ENCODE data around the gene TMEM119. TPM values are rescaled to one million over a fixed set of nuclear protein-coding genes. Genes with fewer than 3 reads are reported as not detected.

TMEM119 gene
- total RNA-seq, 2 donors from 2014 or later = 7.2 to 8.8 TPM

GRCh38 chr12:108583991-108584390 is 13.9 kb downstream of the TMEM119 start:
- H3K27me3 ChIP-seq = no peaks in the 10 kb centered on the region
- H3K27ac ChIP-seq = no peak overlapping the region
- no peak overlapping the region for H3K4me3 ChIP-seq
- no peak overlapping the region for H3K9ac ChIP-seq (ENCODE audit: low read depth in 2 of 2, low read length in 2 of 2)
- H3K36me3 ChIP-seq = no peaks in the 10 kb centered on the region
- H3K4me1 ChIP-seq = no peaks in the 10 kb centered on the region
- no peaks in the 10 kb centered on the region for H3K9me3 ChIP-seq
- TF ChIP-seq CTCF (IDR thresholded peaks at IDR 0.05) = no peak
- no peak for DNase-seq
- intact Hi-C loops (cut with DNase I) = no loop called here

GRCh38 chr12:108582978-108583770 is 14.7 kb downstream of the TMEM119 start:
- no peak for TF ChIP-seq CTCF (IDR thresholded peaks at IDR 0.05)
- intact Hi-C loops (cut with DNase I) = no loop called here
- H3K4me3 ChIP-seq = no peak overlapping the region
- no peaks in the 10 kb centered on the region for H3K36me3 ChIP-seq
- H3K27ac ChIP-seq = no peak overlapping the region
- H3K27me3 ChIP-seq = no peaks in the 10 kb centered on the region
- no peaks in the 10 kb centered on the region for H3K9me3 ChIP-seq
- DNase-seq = no peak
- no peaks in the 10 kb centered on the region for H3K4me1 ChIP-seq
- H3K9ac ChIP-seq (ENCODE audit: low read depth in 2 of 2, low read length in 2 of 2) = no peak overlapping the region

- Histone ChIP-seq H3K9me3 (no peaks in the 10 kb centered on the region), H3K9ac (ENCODE audit: low read depth in 2 of 2, low read length in 2 of 2) (no peak overlapping the region), H3K4me1 (no peaks in the 10 kb centered on the region), H3K27me3 (no peaks in the 10 kb centered on the region), H3K36me3 (no peaks in the 10 kb centered on the region), H3K4me3 (no peak overlapping the region), H3K27ac (no peak overlapping the region)
- intact Hi-C loops (cut with DNase I) = no loop called here
- DNase-seq = no peak
- TF ChIP-seq CTCF (IDR thresholded peaks at IDR 0.05) = no peak
Measured at GRCh38 chr12:108582509-108582908, 15.4 kb downstream of the TMEM119 start.

GRCh38 chr12:108581311-108582227 is 16.3 kb downstream of the TMEM119 start:
- Histone ChIP-seq H3K9ac (ENCODE audit: low read depth in 2 of 2, low read length in 2 of 2) (no peak overlapping the region), H3K36me3 (no peaks in the 10 kb centered on the region), H3K4me1 (no peaks in the 10 kb centered on the region), H3K27ac (no peak overlapping the region), H3K4me3 (no peak overlapping the region), H3K9me3 (no peaks in the 10 kb centered on the region), H3K27me3 (no peaks in the 10 kb centered on the region)
- TF ChIP-seq CTCF (IDR thresholded peaks at IDR 0.05) = no peak
- DNase-seq = no peak
- intact Hi-C loops (cut with DNase I) = no loop called here

- Histone ChIP-seq H3K9me3 (no peaks in the 10 kb centered on the region), H3K4me3 (no peak overlapping the region), H3K36me3 (no peaks in the 10 kb centered on the region), H3K27ac (no peak overlapping the region), H3K4me1 (no peaks in the 10 kb centered on the region), H3K27me3 (no peaks in the 10 kb centered on the region), H3K9ac (ENCODE audit: low read depth in 2 of 2, low read length in 2 of 2) (no peak overlapping the region)
- intact Hi-C loops (cut with DNase I) = no loop called here
- no peak for TF ChIP-seq CTCF (IDR thresholded peaks at IDR 0.05)
- DNase-seq = no peak
Measured at GRCh38 chr12:108580531-108580930, 17.4 kb downstream of the TMEM119 start.
